GM18511 (cell line): ENCODE measurements around the gene TGM5.

Experiments
- ATAC-seq: cut with Tn5 transposase; IDR thresholded peaks from one replicate; pipeline ENCODE4 v1.9.1; 2021; ENCODE audit warnings: mild to moderate bottlenecking, moderate library complexity; ENCODE audit not compliant: unreplicated experiment

Gene TGM5

GRCh38 chr15:43219929-43220928 is 46.5 kb downstream of the TGM5 start:
- ATAC-seq, result no peak

- ATAC-seq, result no peak
Observed at GRCh38 chr15:43218908-43219706, 47.6 kb downstream of the TGM5 start.

GRCh38 chr15:43215961-43216360 is 50.8 kb downstream of the TGM5 start:
- no peak for ATAC-seq

- no peak for ATAC-seq
Observed at GRCh38 chr15:43214592-43215295, 52.0 kb downstream of the TGM5 start.

GRCh38 chr15:43214169-43214568 is 52.6 kb downstream of the TGM5 start:
- no peak for ATAC-seq

GRCh38 chr15:43213466-43213865 is 53.3 kb downstream of the TGM5 start:
- ATAC-seq, result no peak

- ATAC-seq, result no peak
Observed at GRCh38 chr15:43212951-43213350, 53.8 kb downstream of the TGM5 start.

- ATAC-seq, result no peak
Observed at GRCh38 chr15:43212299-43212698, 54.4 kb downstream of the TGM5 start.

- ATAC-seq, result no peak
Observed at GRCh38 chr15:43211224-43211735, 55.4 kb downstream of the TGM5 start.

GRCh38 chr15:43210807-43211206 is 55.9 kb downstream of the TGM5 start:
- no peak for ATAC-seq

- ATAC-seq, result no peak
Observed at GRCh38 chr15:43210172-43210745, 56.5 kb downstream of the TGM5 start.

GRCh38 chr15:43209059-43209824 is 57.5 kb downstream of the TGM5 start:
- ATAC-seq, result no peak

- ATAC-seq, result no peak
Observed at GRCh38 chr15:43208052-43209002, 58.4 kb downstream of the TGM5 start.

GRCh38 chr15:43207024-43207423 is 59.7 kb downstream of the TGM5 start:
- ATAC-seq, result no peak

- ATAC-seq, result no peak
Observed at GRCh38 chr15:43206054-43206453, 60.7 kb downstream of the TGM5 start.

- no peak for ATAC-seq
Observed at GRCh38 chr15:43204016-43204901, 62.5 kb downstream of the TGM5 start.

- ATAC-seq, result no peak
Observed at GRCh38 chr15:43199945-43200488, 66.7 kb downstream of the TGM5 start.
